GM18511 (cell line): ENCODE data around the gene TRPV5.

Source experiments
- ATAC-seq: cut with Tn5 transposase; IDR thresholded peaks from one replicate; pipeline ENCODE4 v1.9.1; 2021; ENCODE audit warnings: mild to moderate bottlenecking, moderate library complexity; ENCODE audit not compliant: unreplicated experiment

TRPV5 gene

DNA sequence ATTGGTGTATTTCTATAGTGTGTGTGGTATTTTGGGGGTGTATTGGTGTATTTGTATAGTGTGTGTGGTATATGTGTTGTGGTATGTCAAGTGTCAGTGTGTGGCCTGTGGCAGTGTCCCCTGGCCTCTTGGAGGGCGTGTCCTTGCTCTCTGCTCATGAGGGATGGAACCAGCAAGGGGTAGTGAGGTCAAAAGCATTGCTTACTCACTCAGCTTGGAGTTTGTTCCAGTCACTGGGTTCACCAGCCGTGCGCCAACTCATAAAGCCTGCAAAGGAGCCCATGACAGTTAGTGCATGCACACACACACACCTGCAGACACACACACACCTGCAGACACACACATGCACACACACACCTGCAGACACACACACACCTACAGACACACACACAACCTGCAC lies 43.7 kb downstream of the TRPV5 start:
- no peak for ATAC-seq

DNA sequence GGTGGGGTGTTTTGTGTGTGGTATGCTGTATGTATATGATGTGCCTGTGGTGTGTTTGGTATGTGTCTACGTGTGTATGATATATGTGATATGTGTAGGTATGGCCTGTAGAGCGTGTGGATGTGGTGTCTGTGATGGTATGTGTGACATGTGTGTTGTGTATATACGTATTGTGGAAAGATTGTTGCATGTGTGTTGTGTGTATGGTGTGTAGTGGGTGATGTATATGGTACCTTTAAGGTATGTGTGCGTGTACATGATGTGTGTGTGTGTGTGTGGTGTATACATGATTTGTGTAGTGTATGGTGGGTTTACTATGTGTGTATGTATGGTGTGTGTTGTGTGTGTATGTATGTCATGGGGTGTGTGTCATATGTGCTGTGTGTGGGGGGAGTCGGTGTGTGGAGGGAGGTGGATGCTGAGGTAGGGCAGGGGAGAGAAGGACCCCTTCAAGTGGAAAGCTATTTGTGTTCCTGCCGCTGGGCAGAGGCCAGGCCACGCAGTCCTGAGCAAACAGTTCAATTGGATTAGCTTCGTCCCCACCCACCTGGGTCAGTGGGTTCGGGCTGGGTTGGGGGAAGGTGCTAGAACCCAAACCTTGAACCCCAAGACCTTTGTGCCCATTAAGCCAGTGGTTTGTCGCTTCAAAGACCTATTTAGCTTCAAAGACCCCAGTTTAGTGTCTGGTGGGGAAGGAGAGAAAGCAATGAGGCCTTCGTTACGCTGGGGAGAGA lies 46.1 kb downstream of the TRPV5 start:
- ATAC-seq = no peak

DNA sequence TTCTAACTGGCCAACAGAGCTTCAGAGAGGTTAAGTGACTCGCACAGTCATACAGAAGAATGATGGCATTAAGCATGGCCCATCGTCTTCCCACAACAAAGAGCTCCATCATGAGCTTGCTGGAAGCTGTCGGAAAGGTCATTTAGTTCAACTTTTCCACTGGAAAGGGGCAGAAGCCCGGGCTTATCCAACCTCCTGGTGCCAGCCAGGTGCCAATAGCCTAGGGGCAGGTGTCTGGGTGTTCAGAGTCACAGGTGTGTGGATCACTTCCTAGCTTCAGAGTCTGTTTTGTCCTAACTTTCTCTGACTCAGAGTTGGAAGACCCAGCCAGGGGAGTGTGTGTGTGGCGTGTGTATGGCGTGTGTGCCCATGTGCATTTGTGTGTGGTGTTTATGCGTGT lies 46.7 kb downstream of the TRPV5 start:
- ATAC-seq = no peak

DNA sequence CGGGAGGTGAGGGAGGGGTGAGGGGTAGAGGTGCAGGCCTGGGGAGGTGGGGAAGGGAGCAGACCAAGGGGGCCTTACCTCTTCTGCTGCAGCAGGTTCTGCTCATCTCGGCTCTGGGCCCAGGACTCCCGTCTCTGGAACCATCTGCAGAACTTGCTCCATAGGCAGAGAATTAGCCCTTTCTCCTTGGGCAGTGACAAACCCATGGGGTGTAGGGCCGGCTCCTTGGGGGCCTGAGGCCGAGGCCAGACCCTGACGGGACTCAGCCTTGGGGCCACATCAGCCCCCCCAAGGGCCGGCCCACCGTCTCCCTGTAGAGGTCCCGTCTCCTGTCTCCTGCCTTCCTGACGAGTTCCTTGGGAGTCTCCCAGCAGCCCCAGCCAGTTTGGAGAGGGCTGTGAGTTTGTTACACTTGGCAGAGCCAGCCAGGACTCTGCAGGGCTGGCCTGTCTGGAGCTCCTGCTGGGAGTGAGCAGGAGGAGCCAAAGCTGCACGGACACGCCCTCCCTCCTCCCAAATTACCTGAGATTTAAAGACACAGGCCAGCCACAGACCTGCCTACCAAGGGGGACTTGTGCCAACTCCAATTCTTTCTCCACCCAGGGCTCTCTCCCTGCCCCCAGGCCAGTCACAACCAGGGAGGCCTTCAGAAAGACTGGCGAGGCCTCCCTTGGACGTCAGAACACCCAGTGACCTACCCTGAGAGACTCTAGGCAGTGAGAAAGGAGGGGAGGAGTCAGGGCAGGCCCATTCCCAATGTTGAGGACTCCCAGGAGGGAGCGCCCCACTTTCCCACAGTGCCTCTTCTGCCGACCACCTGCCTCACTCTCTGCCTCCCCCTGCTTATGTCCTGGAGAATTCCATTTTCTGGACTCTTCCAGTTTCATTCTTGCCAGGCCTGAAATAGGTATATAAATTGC lies 48.0 kb downstream of the TRPV5 start, which contains the start of gene TRPV6:
TRPV6 (minus strand) TSS at position 435 of the 920 bp plus-strand sequence.
- no peak for ATAC-seq

DNA sequence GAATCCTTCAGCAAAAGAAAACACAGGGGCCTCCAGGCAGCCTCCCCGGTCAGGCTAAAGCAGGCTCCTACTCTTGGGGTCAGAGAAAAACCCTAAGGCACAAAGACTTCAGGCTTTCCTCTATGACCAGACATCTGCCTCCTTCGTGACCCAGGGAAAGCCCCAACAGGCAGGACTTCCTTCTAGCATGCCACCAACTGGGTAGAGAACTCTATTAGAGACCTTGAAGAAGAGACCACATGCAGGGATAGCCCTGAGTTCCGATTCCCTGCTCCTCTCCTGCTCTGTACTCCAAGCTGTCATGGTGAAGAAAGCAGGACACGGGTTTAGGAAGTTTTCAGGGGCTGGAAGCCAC lies 49.3 kb downstream of the TRPV5 start:
- ATAC-seq = no peak

DNA sequence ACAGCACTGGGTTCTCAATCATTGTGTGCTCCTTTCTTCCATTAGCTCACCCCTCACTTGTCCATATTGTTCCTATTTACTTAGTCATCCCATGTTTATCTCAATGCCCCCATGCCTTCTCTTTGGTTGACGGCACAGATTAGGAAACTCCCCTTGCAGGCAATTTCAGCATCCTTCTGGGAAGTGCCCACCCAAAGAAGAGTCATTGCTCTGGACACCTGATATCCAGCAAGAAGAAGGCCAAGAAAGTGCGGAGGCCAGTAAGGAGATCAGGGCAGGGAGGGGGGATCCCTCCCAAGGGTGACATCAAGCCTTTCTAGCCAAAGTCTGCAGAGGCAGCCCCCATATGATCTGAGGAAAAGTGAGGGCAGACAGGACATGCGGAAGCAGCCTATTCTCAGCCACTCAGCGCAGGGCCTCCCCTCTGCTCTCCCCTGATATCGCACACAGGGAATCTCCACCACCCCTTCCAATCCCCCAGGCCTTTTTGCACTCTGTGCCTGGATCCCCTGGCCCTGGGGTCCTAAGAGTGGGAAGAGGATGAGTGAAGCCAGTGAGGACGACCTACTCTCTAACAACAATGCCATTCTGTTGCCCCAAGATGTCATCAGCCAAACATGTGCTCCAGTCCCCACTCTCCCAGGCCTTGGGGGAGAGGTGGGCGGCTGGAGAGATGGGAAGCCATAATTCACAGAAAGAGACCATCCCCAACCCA lies 49.8 kb downstream of the TRPV5 start:
- no peak for ATAC-seq

DNA sequence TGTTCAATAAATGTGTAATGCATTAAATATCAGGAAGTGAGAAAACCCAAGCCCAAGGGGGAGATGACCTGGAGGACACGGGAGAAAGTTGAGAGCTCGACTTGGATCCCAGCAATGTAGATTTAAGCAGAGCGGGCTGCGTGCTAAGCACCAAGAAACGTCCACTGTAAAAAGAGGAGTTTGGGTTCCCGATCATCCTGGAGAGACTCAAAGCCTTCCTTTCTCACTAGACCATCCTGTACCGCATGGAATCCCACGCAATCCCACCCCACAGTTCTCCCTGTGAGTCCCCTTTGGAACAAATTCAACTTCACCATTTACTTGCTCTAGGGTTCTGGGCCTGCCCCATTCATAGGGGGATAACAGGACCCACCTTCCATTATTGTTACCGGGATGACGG lies 50.4 kb downstream of the TRPV5 start:
- no peak for ATAC-seq

DNA sequence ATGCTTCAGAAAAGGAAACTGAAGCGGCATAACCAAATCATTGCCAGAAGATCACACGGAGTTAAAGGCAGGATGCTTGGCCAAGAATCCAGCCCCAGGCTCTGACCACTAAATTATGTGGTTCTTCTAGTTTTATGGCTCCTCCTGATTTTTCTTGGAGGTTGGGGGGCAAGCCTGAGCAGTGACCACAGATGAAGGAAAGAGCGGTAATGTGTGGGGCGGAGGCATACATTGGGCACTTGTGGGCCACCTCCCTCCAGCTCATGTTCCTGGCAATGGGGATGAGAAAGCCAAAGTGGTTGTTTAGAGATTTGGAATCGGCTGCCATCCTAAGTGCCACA lies 51.2 kb downstream of the TRPV5 start:
- ATAC-seq = no peak

DNA sequence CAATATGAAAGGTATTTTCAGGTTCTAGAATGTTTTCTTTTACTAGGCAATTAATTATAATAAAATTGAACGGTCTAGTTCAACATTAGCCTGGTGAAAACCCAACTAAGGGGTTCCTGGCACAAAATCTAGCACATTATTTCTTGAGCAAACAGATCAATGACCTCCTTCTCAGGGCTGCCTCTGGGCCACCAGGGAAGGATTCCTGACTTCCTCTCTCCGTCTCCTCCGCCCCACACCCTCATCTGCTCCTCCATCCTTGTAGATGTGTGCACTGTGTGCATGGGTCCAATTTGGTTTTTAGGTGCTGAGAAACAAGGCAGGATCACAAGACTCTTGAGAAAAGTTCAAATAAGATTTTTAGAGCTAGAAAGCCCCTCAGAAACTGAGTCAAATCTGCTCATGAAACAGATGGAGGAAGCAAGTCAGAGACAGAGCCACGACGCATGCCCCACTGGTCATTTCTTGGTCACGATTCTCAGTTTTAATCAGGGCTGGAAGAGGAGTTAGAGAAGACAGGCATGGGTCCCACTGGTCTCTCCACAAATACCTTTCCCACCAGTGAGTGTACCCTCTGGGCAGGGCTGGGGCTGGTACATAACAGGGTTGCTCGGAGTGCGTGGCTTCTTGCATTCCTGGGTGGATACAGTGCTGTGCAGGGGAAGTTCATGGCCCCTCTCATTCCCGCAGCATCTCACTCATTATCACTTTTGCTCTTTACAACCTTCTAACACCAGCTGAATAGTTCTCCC lies 51.8 kb downstream of the TRPV5 start:
- ATAC-seq = no peak

DNA sequence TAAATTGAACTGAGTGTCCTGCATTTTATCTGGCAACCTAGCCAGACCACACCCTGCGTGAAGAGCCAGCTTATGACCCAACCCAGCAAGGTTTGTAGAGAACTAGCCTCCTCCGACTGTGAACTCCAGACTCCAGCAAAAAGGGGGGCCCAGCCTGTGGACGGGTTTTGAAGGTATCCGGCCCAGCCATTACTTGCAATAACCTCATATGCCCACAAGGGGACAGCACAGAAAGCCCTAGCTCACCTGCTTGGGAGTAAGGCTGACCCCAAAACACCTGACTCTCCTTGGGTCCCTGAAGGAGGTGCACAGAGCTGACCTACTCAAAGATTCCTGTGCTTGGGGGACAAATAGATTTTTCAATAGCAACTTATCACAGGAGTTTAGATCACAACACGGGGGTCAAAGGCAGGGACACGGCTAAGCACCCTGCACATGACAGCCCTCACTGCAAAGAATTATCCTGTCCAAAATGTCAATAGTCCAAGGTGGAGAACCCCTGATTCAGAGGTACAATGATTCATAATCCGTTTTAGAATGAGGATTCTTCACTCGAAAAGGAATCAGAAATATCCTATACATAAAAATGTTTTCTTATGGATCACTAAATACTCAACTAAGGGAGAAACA lies 52.6 kb downstream of the TRPV5 start:
- peak; percentile 74 for ATAC-seq

DNA sequence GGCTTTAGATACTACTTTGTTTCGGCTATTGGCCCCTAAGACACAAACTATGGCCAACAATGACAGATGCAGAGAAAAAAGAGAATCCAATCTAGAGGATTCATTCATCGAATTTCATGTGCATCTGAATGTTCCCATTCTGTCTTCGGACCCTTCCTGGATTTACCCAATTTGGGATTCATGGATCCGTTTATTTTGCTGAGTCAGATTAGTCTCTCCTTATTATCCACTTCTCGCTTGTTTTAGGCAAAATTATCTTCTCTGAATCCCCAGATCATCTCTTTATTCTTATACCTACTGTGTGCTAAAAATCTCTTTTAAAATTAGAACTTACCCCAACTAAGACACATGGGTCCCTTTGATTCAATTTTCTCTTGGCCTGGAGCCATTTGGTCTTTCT lies 54.5 kb downstream of the TRPV5 start:
- no peak for ATAC-seq

DNA sequence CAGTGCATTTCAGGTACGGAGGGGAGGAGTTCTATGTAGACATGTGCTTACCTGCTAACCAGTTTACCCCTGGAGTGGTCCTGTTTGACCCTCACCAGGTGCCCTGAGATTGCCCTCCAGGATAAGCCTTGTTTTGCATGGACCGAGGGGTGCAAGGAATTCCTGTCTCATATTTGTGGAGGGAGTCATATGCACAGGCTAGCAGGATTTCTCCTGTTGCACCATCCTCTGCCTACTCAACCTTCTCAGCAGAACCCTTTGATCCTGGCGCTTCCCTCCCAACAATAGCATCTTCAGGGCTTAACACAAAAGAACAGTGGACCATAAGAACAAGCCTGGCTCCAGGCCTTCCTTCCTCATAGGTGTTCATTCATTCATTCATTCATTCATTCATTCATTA lies 55.2 kb downstream of the TRPV5 start:
- no peak for ATAC-seq

DNA sequence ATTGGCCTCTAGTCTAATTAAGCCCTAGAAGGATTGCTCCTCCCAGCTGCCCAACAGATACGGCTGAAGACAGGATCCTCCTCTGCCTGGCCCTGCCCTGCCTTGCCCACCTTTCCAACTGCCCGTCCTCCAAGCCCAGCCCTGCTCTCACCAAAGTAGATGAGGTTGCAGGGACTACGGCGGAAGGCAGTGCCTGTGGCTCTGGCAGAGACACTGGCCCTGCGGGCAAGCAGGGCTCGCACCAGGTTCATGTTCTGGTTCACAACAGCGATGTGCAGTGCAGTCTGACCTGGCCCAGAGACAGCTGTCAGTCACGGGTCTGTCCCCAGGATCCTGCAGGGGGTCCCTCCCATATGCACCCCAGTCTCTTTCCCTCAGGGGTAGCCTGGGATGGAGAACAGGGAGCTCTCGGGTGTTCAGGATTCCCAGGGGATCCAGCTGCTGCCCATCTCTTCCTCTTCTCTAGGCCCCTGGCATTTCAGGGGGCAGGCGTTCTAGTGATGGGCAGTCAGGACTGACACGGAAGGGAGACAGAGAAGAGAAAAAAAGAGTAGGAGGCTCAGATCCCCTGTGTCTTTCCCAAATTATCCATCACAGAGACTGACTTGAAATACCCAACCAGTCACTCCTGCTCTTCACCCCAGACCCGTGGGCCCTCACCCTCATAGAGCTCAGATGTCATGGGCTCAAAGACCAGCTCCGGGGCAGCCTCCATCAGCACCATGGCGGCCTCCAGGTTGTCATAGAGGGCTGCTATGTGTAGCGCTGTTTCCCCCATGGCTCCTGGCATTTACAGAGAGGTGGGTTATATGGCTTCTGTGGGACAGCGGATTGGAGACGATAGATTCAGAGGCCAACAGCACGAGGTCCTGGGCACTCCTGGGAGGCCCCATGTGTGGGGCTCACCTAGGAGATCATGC lies 56.3 kb downstream of the TRPV5 start:
- ATAC-seq = no peak

DNA sequence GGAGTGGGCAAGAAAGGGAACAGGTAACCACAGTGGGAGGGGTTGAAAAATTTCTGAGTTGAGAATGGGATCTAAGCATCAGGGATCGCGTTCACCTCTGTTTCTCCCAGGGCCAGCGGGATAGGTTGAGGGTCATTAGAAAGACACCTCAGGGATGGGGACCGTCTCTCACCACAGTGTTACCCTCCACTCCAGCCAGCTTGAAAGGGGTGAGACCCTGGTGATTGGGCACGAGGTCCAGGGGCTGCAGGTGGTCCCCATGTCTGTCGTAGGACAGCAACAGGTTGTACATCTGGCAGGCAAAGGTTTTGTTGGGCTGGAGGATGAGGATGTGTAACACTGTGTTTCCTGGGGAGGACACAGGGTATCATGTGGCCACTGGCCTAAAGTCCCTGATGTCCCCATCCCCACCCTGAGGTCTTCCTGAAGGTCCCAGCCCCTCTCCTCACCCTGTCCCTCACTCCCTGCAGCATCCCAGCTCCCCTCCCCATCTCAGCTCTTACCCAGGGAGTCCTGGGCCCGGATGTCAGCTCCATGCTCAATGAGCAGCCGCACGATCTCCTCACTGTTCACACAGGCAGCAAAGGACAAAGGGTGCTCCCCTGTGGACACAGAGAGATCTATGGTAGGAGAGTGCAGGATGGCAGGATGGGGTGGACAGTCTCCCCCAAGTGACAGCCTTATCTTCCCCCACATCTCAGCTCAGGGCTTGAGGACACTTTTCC lies 57.1 kb downstream of the TRPV5 start:
- no peak for ATAC-seq

DNA sequence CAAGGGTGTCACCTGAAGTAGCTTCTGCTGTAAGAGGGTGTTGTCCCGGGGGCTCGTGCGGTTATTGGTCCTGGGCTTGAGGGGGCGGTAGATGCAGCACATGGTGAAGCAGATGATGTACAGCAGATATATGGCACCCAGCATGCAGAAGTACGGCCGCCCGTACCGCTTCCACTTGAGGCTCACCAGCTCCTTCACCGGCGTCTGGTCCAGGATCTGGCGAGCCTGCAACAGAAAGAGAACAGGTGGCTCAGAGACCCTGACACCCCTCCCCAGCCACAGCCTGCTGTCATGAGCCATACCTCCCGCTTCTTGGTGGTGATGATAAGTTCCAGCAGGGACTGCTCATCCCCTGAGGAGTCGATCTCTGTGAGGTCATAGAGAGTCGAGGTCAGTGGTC lies 58.1 kb downstream of the TRPV5 start:
- no peak for ATAC-seq

DNA sequence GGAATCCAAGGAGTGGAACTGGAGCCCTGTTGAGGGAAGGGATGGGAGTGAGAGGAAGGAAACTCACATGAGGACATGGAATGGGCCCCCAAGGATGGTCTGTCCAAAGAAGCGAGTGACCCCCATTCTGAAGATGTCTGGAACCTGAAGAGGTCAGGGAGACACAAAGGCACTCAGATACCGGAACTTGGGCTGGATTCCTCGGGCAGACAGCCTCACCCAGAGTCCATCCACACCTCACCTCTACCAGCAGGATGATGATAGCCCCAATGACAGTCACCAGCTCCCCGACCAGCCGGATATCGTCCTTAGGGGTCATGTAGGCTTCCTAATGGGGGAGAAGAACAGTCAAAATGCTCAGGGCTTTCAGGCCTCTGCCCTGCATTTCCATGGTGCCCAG lies 58.7 kb downstream of the TRPV5 start:
- no peak for ATAC-seq

DNA sequence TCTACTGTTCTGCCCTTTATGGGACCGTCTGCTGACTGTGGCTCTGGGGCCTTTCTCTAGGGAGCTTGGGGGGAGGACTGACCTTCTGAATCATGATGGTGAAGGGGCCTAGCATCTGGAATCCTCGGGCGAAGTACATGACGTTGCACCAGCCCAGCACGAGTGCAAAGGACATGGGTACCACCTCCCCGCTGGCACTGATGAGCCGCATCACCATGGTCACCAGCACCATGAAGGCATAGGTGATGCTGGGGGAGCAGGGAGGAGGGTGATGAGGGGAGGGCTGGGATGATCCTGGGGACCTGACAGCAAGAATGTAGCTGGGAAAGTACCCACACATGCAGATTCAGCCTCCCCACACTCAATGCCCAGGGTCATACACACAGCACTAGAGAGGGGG lies 59.1 kb downstream of the TRPV5 start:
- ATAC-seq = no peak

DNA sequence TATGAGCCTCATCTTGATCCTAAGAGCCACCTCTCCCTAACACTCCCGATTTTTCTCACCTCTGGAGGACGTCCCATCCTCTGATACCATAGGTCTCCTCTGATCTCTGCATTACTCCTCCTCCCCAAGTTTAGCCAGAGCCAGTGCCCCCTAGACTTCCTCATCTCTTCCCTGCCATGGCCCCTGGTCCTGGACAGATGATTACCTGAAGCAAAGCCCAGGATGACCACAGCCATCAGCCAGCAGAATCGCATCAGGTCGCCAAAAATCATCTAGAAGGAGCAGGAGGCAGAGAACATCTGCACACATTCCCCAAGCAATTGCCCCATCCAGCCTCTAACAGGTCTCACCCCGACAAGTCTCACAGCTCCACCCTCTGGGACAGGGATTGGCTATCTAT lies 59.7 kb downstream of the TRPV5 start:
- ATAC-seq = no peak

DNA sequence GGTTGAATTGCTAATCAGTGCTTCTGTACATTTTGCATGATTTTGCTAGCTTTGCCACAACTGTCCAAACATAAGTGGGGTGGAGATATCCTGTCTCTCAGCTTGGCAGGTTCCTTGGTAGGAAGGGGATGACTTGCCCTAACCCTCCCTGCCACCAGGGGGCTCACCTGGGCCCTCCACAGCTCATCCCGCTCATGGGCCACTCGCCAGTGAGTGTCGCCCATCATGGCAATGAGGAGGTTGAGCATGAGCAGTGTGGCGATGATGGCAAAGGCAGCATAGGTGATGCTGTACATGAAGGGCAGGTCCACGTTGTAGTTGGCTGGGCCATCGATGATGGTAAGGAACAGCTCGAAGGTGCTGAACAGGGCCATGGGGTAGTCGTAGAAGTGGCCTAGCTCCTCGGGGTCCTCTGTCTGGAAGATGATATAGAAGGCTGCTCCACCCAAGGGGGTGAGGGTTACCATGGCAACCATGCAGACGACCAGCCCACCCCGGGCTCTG lies 60.2 kb downstream of the TRPV5 start:
- ATAC-seq = peak; percentile 58
